AG04450 (cell line): Measurements from ENCODE around the gene LGR6. TPM values are rescaled to one million over a fixed set of nuclear protein-coding genes. Genes with fewer than 3 reads are reported as not detected.

Experiments used
- CTCF ChIA-PET: fragments of 300-600, 350-600 bp; formaldehyde crosslinking; extraction: SDS; loops from one replicate; lab custom pipeline; 2022; ENCODE audit warnings: antibody characterized with exemption, inconsistent platforms; lab: Charles Lee
- POLR2A ChIA-PET: fragments of 350-600 bp; formaldehyde crosslinking; extraction: SDS; loops from one replicate; lab custom pipeline; 2021; ENCODE audit warnings: antibody characterized with exemption, inconsistent platforms; lab: Yijun Ruan, JAX
- DNase-seq: peaks from one replicate; pipeline ENCODE4 v3.0.0-alpha.2; 2011; ENCODE audit warnings: low read depth, low spot score
- H3K27ac ChIP-seq: one replicate; pipeline ENCODE4 v1.5.1; 2012; ENCODE audit warnings: low read depth, low read length, control low read depth
- H3K27me3 ChIP-seq: one replicate; pipeline ENCODE4 v1.6.0; 2012; ENCODE audit warnings: low read length; ENCODE audit not compliant: control insufficient read depth, insufficient read depth
- H3K4me3 ChIP-seq: 2 replicates; pipeline ENCODE4 v1.5.1; 2011; ENCODE audit warnings: mild to moderate bottlenecking, low read depth, low read length, control low read depth
- H3K9me3 ChIP-seq: 2 replicates; pipeline ENCODE4 v1.5.1; 2012; ENCODE audit warnings: low read length; ENCODE audit not compliant: control insufficient read depth, insufficient read depth
- polyA plus RNA-seq: library from polyadenylated mRNA; depleted of rRNA; stranded (reverse); fragments of >200 nt; gene quantifications from 2 replicates; pipeline ENCODE4 v1.2.3, GENCODE V29; 2011
- TF ChIP-seq, protein P1 (sequence below): IDR thresholded peaks from 2 replicates; pipeline ENCODE4 v1.5.1; 2011; ENCODE audit warnings: low read depth, low read length, control low read depth, inconsistent platforms

Gene LGR6
- polyA plus RNA-seq, 1 experiment, result not detected

DNA sequence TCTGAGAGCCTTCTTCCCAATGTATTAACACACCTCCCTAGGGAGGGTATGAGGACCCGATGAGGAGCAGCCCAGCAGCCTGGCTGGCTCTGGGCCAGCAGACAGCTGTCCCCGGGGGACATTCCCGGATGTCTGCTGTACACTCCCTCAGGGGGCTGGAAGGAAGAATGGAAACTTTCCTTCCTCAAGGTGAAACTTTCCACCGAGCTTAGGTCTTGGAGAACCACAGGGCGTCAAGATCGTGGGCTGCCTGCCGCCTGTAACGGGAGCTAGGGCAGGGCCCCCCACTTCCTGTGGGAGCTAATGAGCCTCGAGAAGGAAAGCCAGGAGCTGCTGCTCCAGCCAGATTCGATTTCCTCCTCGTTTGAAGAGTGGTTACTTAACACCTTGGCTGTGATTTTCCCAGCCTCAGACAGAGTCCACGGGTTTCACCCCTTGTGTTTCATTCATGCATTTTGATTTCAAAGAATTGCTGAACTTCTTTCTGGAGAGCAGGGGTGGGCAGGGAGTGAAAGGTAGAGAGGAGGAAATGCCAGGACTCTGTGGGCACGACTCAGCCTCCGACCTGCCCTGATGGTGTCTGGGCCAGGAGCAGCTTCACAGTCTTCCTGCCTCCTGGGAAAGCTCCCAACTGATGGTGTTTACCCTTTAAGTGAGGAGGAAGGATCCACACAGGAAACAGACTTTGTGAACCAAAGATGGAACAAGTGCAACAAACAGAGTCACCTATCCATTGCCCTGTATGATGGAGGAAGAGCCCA is 118.5 kb downstream of the LGR6 start:
- ChIA-PET CTCF (interaction anchor here (1.0 to 1.3 kb wide), 3 partner anchors 119 to 125 kb away, joined by 3 to 10 read pairs (median 8); partner anchors contain the start of gene LGR6), POLR2A (no interaction called here)
- H3K4me3 ChIP-seq, result no peak overlapping the region
- H3K9me3 ChIP-seq, result no peaks in the 10 kb centered on the region
- peaks cover 54% of the 10 kb centered on the region for H3K27me3 ChIP-seq
- TF ChIP-seq, protein P1, sequence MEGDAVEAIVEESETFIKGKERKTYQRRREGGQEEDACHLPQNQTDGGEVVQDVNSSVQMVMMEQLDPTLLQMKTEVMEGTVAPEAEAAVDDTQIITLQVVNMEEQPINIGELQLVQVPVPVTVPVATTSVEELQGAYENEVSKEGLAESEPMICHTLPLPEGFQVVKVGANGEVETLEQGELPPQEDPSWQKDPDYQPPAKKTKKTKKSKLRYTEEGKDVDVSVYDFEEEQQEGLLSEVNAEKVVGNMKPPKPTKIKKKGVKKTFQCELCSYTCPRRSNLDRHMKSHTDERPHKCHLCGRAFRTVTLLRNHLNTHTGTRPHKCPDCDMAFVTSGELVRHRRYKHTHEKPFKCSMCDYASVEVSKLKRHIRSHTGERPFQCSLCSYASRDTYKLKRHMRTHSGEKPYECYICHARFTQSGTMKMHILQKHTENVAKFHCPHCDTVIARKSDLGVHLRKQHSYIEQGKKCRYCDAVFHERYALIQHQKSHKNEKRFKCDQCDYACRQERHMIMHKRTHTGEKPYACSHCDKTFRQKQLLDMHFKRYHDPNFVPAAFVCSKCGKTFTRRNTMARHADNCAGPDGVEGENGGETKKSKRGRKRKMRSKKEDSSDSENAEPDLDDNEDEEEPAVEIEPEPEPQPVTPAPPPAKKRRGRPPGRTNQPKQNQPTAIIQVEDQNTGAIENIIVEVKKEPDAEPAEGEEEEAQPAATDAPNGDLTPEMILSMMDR, result no peak
- H3K27ac ChIP-seq, result no peak overlapping the region
- no peak for DNase-seq

DNA sequence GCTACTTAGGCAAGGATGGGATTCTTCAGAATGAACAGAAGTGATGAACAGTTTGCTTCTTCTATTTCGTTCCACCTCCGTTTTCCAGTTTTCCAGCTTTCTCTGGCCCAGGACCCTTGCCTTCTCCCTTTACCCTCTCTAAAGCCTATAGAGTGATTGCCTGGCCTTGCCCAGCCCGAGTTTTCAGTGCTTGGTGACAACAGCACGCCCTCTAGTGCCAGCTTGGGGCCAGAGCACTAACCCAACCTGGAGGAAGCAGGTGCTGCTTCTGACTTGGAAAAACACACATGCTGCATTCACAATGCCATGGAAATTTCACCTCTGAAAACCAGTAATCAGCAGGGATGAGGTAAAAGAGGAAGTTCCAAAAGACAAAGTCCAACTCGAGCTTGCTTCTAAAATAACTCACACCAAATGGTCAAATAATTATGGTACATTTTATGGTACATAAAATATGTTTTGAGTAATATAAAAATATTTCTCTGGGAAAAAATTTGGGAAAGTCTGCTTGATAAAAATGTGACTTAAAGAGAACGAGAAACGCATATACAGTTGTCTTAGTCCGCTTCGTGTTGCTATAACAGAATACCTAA is 122.1 kb downstream of the LGR6 start:
- CTCF ChIA-PET, result interaction anchor here (0.5 to 7.7 kb wide), 29 partner anchors 8 to 408 kb away, joined by 3 to 121 read pairs (median 4); partner anchors contain the start of gene LGR6
- no peak overlapping the region for H3K27ac ChIP-seq
- POLR2A ChIA-PET, result no interaction called here
- no peaks in the 10 kb centered on the region for H3K9me3 ChIP-seq
- TF ChIP-seq, protein P1, result peak; percentile 99
- peaks cover 38% of the 10 kb centered on the region for H3K27me3 ChIP-seq
- H3K4me3 ChIP-seq, result no peak overlapping the region
- DNase-seq, result peak; percentile 44

DNA sequence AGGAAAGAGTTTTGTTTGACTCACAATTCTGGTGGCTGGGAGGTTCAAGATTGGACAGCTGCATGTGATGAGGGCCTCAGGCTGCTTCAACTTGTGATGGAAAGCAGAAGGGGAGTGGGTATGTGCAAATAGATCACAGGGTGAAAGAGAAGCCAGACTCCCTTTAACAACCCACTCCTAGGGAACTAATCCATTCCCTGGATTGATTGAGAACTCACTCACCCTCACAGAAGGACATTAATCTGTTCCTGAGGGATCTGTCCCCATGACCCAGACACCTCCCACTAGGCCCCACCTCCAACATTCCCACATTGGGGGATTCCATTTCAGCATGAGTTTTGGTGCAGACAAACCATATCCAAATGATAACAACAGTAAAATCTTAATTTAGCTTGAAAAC is 122.6 kb downstream of the LGR6 start:
- no peak for DNase-seq

DNA sequence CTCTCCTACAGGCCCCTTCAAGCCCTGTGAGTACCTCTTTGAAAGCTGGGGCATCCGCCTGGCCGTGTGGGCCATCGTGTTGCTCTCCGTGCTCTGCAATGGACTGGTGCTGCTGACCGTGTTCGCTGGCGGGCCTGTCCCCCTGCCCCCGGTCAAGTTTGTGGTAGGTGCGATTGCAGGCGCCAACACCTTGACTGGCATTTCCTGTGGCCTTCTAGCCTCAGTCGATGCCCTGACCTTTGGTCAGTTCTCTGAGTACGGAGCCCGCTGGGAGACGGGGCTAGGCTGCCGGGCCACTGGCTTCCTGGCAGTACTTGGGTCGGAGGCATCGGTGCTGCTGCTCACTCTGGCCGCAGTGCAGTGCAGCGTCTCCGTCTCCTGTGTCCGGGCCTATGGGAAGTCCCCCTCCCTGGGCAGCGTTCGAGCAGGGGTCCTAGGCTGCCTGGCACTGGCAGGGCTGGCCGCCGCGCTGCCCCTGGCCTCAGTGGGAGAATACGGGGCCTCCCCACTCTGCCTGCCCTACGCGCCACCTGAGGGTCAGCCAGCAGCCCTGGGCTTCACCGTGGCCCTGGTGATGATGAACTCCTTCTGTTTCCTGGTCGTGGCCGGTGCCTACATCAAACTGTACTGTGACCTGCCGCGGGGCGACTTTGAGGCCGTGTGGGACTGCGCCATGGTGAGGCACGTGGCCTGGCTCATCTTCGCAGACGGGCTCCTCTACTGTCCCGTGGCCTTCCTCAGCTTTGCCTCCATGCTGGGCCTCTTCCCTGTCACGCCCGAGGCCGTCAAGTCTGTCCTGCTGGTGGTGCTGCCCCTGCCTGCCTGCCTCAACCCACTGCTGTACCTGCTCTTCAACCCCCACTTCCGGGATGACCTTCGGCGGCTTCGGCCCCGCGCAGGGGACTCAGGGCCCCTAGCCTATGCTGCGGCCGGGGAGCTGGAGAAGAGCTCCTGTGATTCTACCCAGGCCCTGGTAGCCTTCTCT is 124.6 kb downstream of the LGR6 start:
- peaks cover 32% of the 10 kb centered on the region for H3K27me3 ChIP-seq
- no peak overlapping the region for H3K27ac ChIP-seq
- POLR2A ChIA-PET, result interaction anchor here (1.2 kb wide), 1 partner anchor 14 kb away, joined by 3 read pairs; no protein-coding TSS in a partner anchor
- TF ChIP-seq, protein P1, result no peak
- no peak for DNase-seq
- no peak overlapping the region for H3K4me3 ChIP-seq
- CTCF ChIA-PET, result interaction anchor here (0.7 to 7.7 kb wide), 4 partner anchors 12 to 131 kb away, joined by 3 to 121 read pairs (median 12); no protein-coding TSS in a partner anchor
- no peaks in the 10 kb centered on the region for H3K9me3 ChIP-seq

More for the DNA sequence above, 122.6 kb downstream of the LGR6 start:
- ChIA-PET POLR2A (no interaction called here), CTCF (interaction anchor here (0.6 to 7.7 kb wide), 21 partner anchors 8 to 385 kb away, joined by 3 to 121 read pairs (median 4); partner anchors contain the start of gene LGR6)
- no peak overlapping the region for H3K27ac ChIP-seq
- no peak overlapping the region for H3K4me3 ChIP-seq
- H3K27me3 ChIP-seq, result peaks cover 37% of the 10 kb centered on the region
- TF ChIP-seq, protein P1, result no peak
- H3K9me3 ChIP-seq, result no peaks in the 10 kb centered on the region
